Neuronal stem cell (in vitro differentiated cells): ENCODE data around the gene CBFB.

Experiments used
- DNase-seq: peaks from one replicate; pipeline ENCODE4 v3.0.0-alpha.2; 2013; ENCODE audit warnings: low spot score
- H2AFZ ChIP-seq: one replicate; pipeline ENCODE4 v1.6.1; 2013; ENCODE audit warnings: mild to moderate bottlenecking, low read length, inconsistent platforms
- H2AK5ac ChIP-seq: 2 replicates; pipeline ENCODE4 v1.6.1; 2013; ENCODE audit warnings: low read depth, mild to moderate bottlenecking, inconsistent platforms, low read length, moderate library complexity, mixed read lengths
- H2BK120ac ChIP-seq: 2 replicates; pipeline ENCODE4 v1.6.1; 2013; ENCODE audit warnings: low read depth, mild to moderate bottlenecking, inconsistent platforms, low read length, moderate library complexity, mixed read lengths
- H2BK12ac ChIP-seq: one replicate; pipeline ENCODE4 v1.6.1; 2013; ENCODE audit warnings: low read length, inconsistent platforms
- H2BK15ac ChIP-seq: 2 replicates; pipeline ENCODE4 v1.6.1; 2013; ENCODE audit warnings: mild to moderate bottlenecking, low read length, inconsistent platforms, mixed read lengths
- H2BK5ac ChIP-seq: one replicate; pipeline ENCODE4 v1.6.1; 2013; ENCODE audit warnings: inconsistent platforms, mild to moderate bottlenecking, low read length, moderate library complexity
- H3K14ac ChIP-seq: one replicate; pipeline ENCODE4 v1.6.1; 2013; ENCODE audit warnings: low read length, inconsistent platforms
- H3K18ac ChIP-seq: 2 replicates; pipeline ENCODE4 v1.6.1; 2013; ENCODE audit warnings: low read length, inconsistent platforms
- H3K23ac ChIP-seq: 2 replicates; pipeline ENCODE4 v1.6.1; 2013; ENCODE audit warnings: low read depth, mild to moderate bottlenecking, mixed read lengths, low read length, inconsistent platforms; ENCODE audit not compliant: poor library complexity
- H3K27ac ChIP-seq: replicated peaks from 3 replicates; pipeline ENCODE4 v1.5.1; 2013; ENCODE audit warnings: low read length, inconsistent platforms
- H3K27me3 ChIP-seq, 3 experiments: 2 replicates each; pipeline ENCODE4 v1.6.1; 2013; ENCODE audit warnings: low read length in 3 of 3, mild to moderate bottlenecking in 2 of 3, inconsistent platforms in 1 of 3, low read depth in 1 of 3, mixed read lengths in 1 of 3, moderate library complexity in 1 of 3; ENCODE audit not compliant: control insufficient read depth in 3 of 3, insufficient read depth in 3 of 3
- H3K36me3 ChIP-seq, 2 donors: replicated peaks in 1 of 2; 2 replicates each; pipeline ENCODE4 v1.6.1; 2013; ENCODE audit warnings: low read length in 2 of 2; ENCODE audit not compliant: control insufficient read depth in 2 of 2, insufficient read depth in 2 of 2
- H3K4ac ChIP-seq: 2 replicates; pipeline ENCODE4 v1.6.1; 2013; ENCODE audit warnings: inconsistent platforms, mild to moderate bottlenecking, low read length, moderate library complexity
- H3K4me1 ChIP-seq, 2 donors: 1 replicate in 1 of 2; 2 replicates in 1 of 2; pipeline ENCODE4 v1.6.1; 2013; ENCODE audit warnings: low read length in 2 of 2, low read depth in 1 of 2; ENCODE audit not compliant: control insufficient read depth in 2 of 2, insufficient read depth in 1 of 2
- H3K4me2 ChIP-seq: one replicate; pipeline ENCODE4 v1.6.1; 2013; ENCODE audit warnings: mild to moderate bottlenecking, low read length, inconsistent platforms; ENCODE audit not compliant: insufficient read depth, poor library complexity, severe bottlenecking
- H3K4me3 ChIP-seq, 2 donors: 2 replicates each; pipeline ENCODE4 v1.5.1; 2013; ENCODE audit warnings: low read length in 2 of 2, mild to moderate bottlenecking in 2 of 2, inconsistent platforms in 1 of 2, moderate library complexity in 1 of 2
- H3K79me1 ChIP-seq: one replicate; pipeline ENCODE4 v1.6.1; 2013; ENCODE audit warnings: low read depth, mild to moderate bottlenecking, inconsistent platforms, low read length, moderate library complexity
- H3K9ac ChIP-seq: one replicate; pipeline ENCODE4 v1.6.1; 2013; ENCODE audit warnings: mild to moderate bottlenecking, low read depth, low read length, inconsistent platforms; ENCODE audit not compliant: poor library complexity
- H3K9me3 ChIP-seq, 2 donors: replicated peaks in 1 of 2; 2 replicates each; pipeline versions ENCODE3 to v1.6.1; 2013; ENCODE audit warnings: low read length in 2 of 2, mild to moderate bottlenecking in 2 of 2, inconsistent platforms in 1 of 2, low read depth in 1 of 2, mixed read lengths in 1 of 2, moderate library complexity in 1 of 2; ENCODE audit not compliant: control insufficient read depth in 2 of 2, insufficient read depth in 1 of 2
- H4K8ac ChIP-seq: one replicate; pipeline ENCODE4 v1.6.1; 2013; ENCODE audit warnings: low read depth, mild to moderate bottlenecking, inconsistent platforms, low read length, moderate library complexity
- H4K91ac ChIP-seq: one replicate; pipeline ENCODE4 v1.6.1; 2013; ENCODE audit warnings: low read length, low read depth, mild to moderate bottlenecking, inconsistent platforms; ENCODE audit not compliant: poor library complexity
- WGBS, 2 donors: extraction: QIAGEN DNeasy Blood & Tissue Kit; methylation state at CpG; one replicate each; pipeline ENCODE4 v1.1.7; 2013; ENCODE audit warnings: missing lambda C conversion rate in 2 of 2, mixed read lengths in 1 of 2; ENCODE audit not compliant: insufficient read length in 2 of 2, insufficient replicate concordance in 1 of 2; ENCODE audit errors: extremely low coverage in 2 of 2; 5-methylcytosine and 5-hydroxymethylcytosine counted together

Gene CBFB

GRCh38 chr16:67104061-67104460, 75.1 kb downstream of the CBFB start:
- H3K79me1 ChIP-seq, result no peaks in the 10 kb centered on the region
- H2AK5ac ChIP-seq, result no peak overlapping the region
- no peak overlapping the region for H2BK120ac ChIP-seq
- no peak overlapping the region for H3K27ac ChIP-seq
- no peak overlapping the region for H2BK5ac ChIP-seq
- no CpG with 5 or more reads among the region's 4 CpGs for WGBS, 2 donors
- H3K27me3 ChIP-seq, result no peaks in the 10 kb centered on the region
- H3K4me2 ChIP-seq, result no peak overlapping the region
- H3K4me3 ChIP-seq, result no peak overlapping the region
- no peak overlapping the region for H4K8ac ChIP-seq
- H3K9ac ChIP-seq, result no peak overlapping the region
- H3K9me3 ChIP-seq, result peaks cover 0 to 2% of the 10 kb centered on the region in 2 donors
- no peak overlapping the region for H2BK12ac ChIP-seq
- DNase-seq, result no peak
- no peak overlapping the region for H3K18ac ChIP-seq
- H3K23ac ChIP-seq, result no peak overlapping the region
- no peak overlapping the region for H4K91ac ChIP-seq
- no peak overlapping the region for H3K4ac ChIP-seq
- no peak overlapping the region for H2AFZ ChIP-seq
- H2BK15ac ChIP-seq, result no peak overlapping the region
- H3K4me1 ChIP-seq, result no peaks in the 10 kb centered on the region
- peaks cover 0 to 29% of the 10 kb centered on the region in 2 donors for H3K36me3 ChIP-seq
- H3K14ac ChIP-seq, result no peak overlapping the region

- H3K9ac ChIP-seq, result no peak overlapping the region
- peaks cover 0 to 21% of the 10 kb centered on the region in 2 donors for H3K36me3 ChIP-seq
- peaks cover 0 to 2% of the 10 kb centered on the region in 2 donors for H3K9me3 ChIP-seq
- no peak overlapping the region for H3K4ac ChIP-seq
- H3K27ac ChIP-seq, result no peak overlapping the region
- no peak overlapping the region for H4K8ac ChIP-seq
- H3K4me2 ChIP-seq, result no peak overlapping the region
- no CpG with 5 or more reads among the region's 6 CpGs for WGBS, 2 donors
- H2BK120ac ChIP-seq, result no peak overlapping the region
- no peak overlapping the region for H3K23ac ChIP-seq
- H2AFZ ChIP-seq, result no peak overlapping the region
- H3K18ac ChIP-seq, result no peak overlapping the region
- H2BK5ac ChIP-seq, result no peak overlapping the region
- no peak overlapping the region for H2BK15ac ChIP-seq
- no peaks in the 10 kb centered on the region for H3K27me3 ChIP-seq
- H2AK5ac ChIP-seq, result no peak overlapping the region
- H3K4me1 ChIP-seq, result peaks cover 0 to 2% of the 10 kb centered on the region in 2 donors
- H4K91ac ChIP-seq, result no peak overlapping the region
- no peaks in the 10 kb centered on the region for H3K79me1 ChIP-seq
- no peak overlapping the region for H2BK12ac ChIP-seq
- H3K14ac ChIP-seq, result no peak overlapping the region
- no peak for DNase-seq
- no peak overlapping the region for H3K4me3 ChIP-seq
Observed at GRCh38 chr16:67104845-67105244, 75.9 kb downstream of the CBFB start.

GRCh38 chr16:67105246-67105645, 76.3 kb downstream of the CBFB start:
- Histone ChIP-seq H3K4me3 (no peak overlapping the region), H2BK120ac (no peak overlapping the region), H4K91ac (no peak overlapping the region), H3K4ac (no peak overlapping the region), H3K9ac (no peak overlapping the region), H2BK15ac (no peak overlapping the region), H3K4me2 (no peak overlapping the region), H2BK5ac (no peak overlapping the region), H3K23ac (no peak overlapping the region), H3K79me1 (no peaks in the 10 kb centered on the region), H3K27ac (no peak overlapping the region), H3K36me3 (peaks cover 0 to 17% of the 10 kb centered on the region in 2 donors), H2BK12ac (no peak overlapping the region), H3K9me3 (peaks cover 0 to 2% of the 10 kb centered on the region in 2 donors), H3K14ac (no peak overlapping the region), H3K27me3 (no peaks in the 10 kb centered on the region), H3K4me1 (peaks cover under 1 to 2% of the 10 kb centered on the region in 2 donors), H2AK5ac (no peak overlapping the region), H3K18ac (no peak overlapping the region), H4K8ac (no peak overlapping the region), H2AFZ (no peak overlapping the region)
- no CpG with 5 or more reads among the region's 2 CpGs for WGBS, 2 donors
- no peak for DNase-seq

GRCh38 chr16:67105881-67106280, 76.9 kb downstream of the CBFB start:
- Histone ChIP-seq H3K27ac (no peak overlapping the region), H2BK120ac (no peak overlapping the region), H3K4me3 (no peak overlapping the region), H2AFZ (no peak overlapping the region), H3K4me2 (no peak overlapping the region), H3K79me1 (peaks cover 1% of the 10 kb centered on the region), H2BK5ac (no peak overlapping the region), H3K14ac (no peak overlapping the region), H3K4me1 (peaks cover 4 to 5% of the 10 kb centered on the region in 2 donors), H3K27me3 (no peaks in the 10 kb centered on the region), H2AK5ac (no peak overlapping the region), H3K18ac (no peak overlapping the region), H3K4ac (no peak overlapping the region), H3K36me3 (peaks cover 0 to 11% of the 10 kb centered on the region in 2 donors), H3K23ac (no peak overlapping the region), H3K9ac (no peak overlapping the region), H3K9me3 (peaks cover 0 to 2% of the 10 kb centered on the region in 2 donors), H4K8ac (no peak overlapping the region), H2BK15ac (no peak overlapping the region), H4K91ac (no peak overlapping the region), H2BK12ac (no peak overlapping the region)
- no peak for DNase-seq
- WGBS, 2 donors, result no CpG with 5 or more reads among the region's 5 CpGs
